Testis (tissue), 3 donors: ENCODE data around the gene ARHGEF39. TPM values are rescaled to one million over a fixed set of nuclear protein-coding genes. Genes with fewer than 3 reads are reported as not detected.

ENCODE experiments used
- DNase-seq: peaks from one replicate; pipeline ENCODE4 v3.0.0-alpha.2; 2019
- H3K27ac ChIP-seq, 2 donors: fragments of 200-600 bp; sonication (generic); one replicate each; pipeline ENCODE4 v1.5.1; 2019
- H3K27me3 ChIP-seq: fragments of 200-600 bp; sonication (generic); one replicate; pipeline ENCODE4 v1.5.1; 2019
- H3K36me3 ChIP-seq: fragments of 200-600 bp; sonication (generic); one replicate; pipeline ENCODE4 v1.5.1; 2017; ENCODE audit warnings: low read depth; ENCODE audit errors: missing control alignments
- H3K4me1 ChIP-seq: fragments of 200-600 bp; sonication (generic); one replicate; pipeline ENCODE4 v1.5.1; 2019
- H3K4me3 ChIP-seq, 2 donors: fragments of 200-600 bp; sonication (generic); one replicate each; pipeline ENCODE4 v1.5.1; 2017 to 2019
- H3K9me3 ChIP-seq: fragments of 200-600 bp; sonication (generic); one replicate; pipeline ENCODE4 v1.5.1; 2017
- POLR2A ChIP-seq: fragments of 450-650 bp; IDR thresholded peaks from one replicate; pipeline ENCODE4 v1.6.1; 2017; ENCODE audit warnings: antibody characterized with exemption, mild to moderate bottlenecking, moderate library complexity
- WGBS, 2 donors: methylation state at CpG; one replicate each; pipeline ENCODE4 v1.1.5; 2018; 5-methylcytosine and 5-hydroxymethylcytosine counted together
- intact Hi-C: fragments of 100-400 bp; cut with DNase I; formaldehyde crosslinking; loops from one replicate; pipeline ENCODE4 v1.15.1; 2023; ENCODE audit warnings: low total_unique reads
- microRNA-seq, 2 donors: library from miRNA; unstranded; fragments of <30 nt; microRNA quantifications; one replicate each; pipeline ENCODE4, GENCODE V29; 2016; ENCODE audit warnings: borderline number of aligned reads in 2 of 2, borderline replicate concordance in 1 of 2
- polyA plus RNA-seq: library from polyadenylated mRNA; stranded (reverse); fragments of 350-450 nt; fragmentation: Illumina TruSeq; extraction: RNeasy Lipid Tissue Mini Kit (QIAGEN cat#74804); gene quantifications from one replicate; pipeline ENCODE4 v1.2.3, GENCODE V29; 2014; ENCODE audit warnings: low read depth, low replicate concordance; ENCODE audit not compliant: insufficient read depth
- small RNA-seq, 2 donors: library from RNA; depleted of rRNA; stranded (forward); fragments of <200 nt; gene quantifications; one replicate each; pipeline ENCODE3, GENCODE V24; 2016
- total RNA-seq, 2 donors: library from RNA; depleted of rRNA; stranded (reverse); fragments of >200 nt; gene quantifications; one replicate each; pipeline ENCODE4 v1.2.3, GENCODE V29; 2016
- TF ChIP-seq, protein P1 (sequence below), 3 experiments: fragments of 450-650 bp in 2 of 3; fragments of 200-600 bp in 1 of 3; sonication (generic) in 1 of 3; IDR thresholded peaks; one replicate each; pipeline ENCODE4 v1.5.1; 2016 to 2019; ENCODE audit warnings: antibody characterized with exemption in 3 of 3, mild to moderate bottlenecking in 2 of 3, moderate library complexity in 1 of 3

Gene ARHGEF39
- total and polyA plus RNA-seq, 3 donors from 2014 or later = 2.2 to 7.0 (median 6.5) TPM

DNA sequence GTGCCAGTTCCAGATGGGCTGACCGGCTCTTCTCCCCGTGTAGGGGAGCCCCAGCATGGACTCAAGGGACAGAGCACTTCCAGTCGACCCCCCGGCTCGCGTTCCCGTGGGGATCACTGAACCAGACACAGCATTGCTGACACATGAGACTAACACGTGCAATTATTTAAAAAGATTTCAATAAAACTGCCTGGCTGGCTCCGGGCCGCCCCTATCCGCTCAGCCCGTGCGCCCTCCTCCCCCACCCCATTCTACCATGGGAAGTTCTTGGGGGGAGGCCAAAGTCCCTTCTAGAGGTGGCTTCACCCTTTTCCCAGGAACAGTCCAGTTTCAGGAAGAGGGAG lies 55.2 kb downstream of the ARHGEF39 start:
- WGBS, 2 donors = 82 to 84% methylated on average over 13 of the region's 13 CpGs
- H3K4me1 ChIP-seq = peaks cover 10% of the 10 kb centered on the region
- TF ChIP-seq, protein P1, sequence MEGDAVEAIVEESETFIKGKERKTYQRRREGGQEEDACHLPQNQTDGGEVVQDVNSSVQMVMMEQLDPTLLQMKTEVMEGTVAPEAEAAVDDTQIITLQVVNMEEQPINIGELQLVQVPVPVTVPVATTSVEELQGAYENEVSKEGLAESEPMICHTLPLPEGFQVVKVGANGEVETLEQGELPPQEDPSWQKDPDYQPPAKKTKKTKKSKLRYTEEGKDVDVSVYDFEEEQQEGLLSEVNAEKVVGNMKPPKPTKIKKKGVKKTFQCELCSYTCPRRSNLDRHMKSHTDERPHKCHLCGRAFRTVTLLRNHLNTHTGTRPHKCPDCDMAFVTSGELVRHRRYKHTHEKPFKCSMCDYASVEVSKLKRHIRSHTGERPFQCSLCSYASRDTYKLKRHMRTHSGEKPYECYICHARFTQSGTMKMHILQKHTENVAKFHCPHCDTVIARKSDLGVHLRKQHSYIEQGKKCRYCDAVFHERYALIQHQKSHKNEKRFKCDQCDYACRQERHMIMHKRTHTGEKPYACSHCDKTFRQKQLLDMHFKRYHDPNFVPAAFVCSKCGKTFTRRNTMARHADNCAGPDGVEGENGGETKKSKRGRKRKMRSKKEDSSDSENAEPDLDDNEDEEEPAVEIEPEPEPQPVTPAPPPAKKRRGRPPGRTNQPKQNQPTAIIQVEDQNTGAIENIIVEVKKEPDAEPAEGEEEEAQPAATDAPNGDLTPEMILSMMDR (IDR thresholded peaks at IDR 0.05) = no peak
- no peak for TF ChIP-seq POLR2A
- H3K27ac ChIP-seq = no peak overlapping the region
- H3K36me3 ChIP-seq = no peaks in the 10 kb centered on the region
- no peak for DNase-seq
- H3K27me3 ChIP-seq = no peaks in the 10 kb centered on the region
- H3K9me3 ChIP-seq = no peaks in the 10 kb centered on the region
- H3K4me3 ChIP-seq = no peak overlapping the region
- intact Hi-C loops = no loop called here

Small RNA genes within 50 kb of the gene (microRNA-seq; reads per million reads assigned to microRNA genes)
- 0 reads per million in 2 donors for gene MIR6852

Small RNA genes within 50 kb of the gene (small RNA-seq; reads per million reads assigned to genes)
- gene RMRP (0 reads per million in 2 donors), gene RN7SL22P (0 reads per million in 2 donors)

Other genes starting within 250 kb of the ARHGEF39 start
- 10 to 100 TPM; 28.7 to 32.3 TPM for gene RUSC2, start 175.1 kb downstream of the ARHGEF39 start, total RNA-seq
- gene RUSC2, start 175.1 kb downstream of the ARHGEF39 start, polyA plus RNA-seq = 78.1 TPM
- gene TESK1, start 59.9 kb downstream of the ARHGEF39 start, total RNA-seq = 100 to 1,000 TPM in 1 of 2 donors, 10 to 100 TPM in 1; 89.6 to 104 TPM
- gene TESK1, start 59.9 kb downstream of the ARHGEF39 start, polyA plus RNA-seq = 92.6 TPM
- under 1 TPM; 0.63 to 0.99 TPM for gene CD72, start 46.8 kb downstream of the ARHGEF39 start, total RNA-seq
- gene CD72, start 46.8 kb downstream of the ARHGEF39 start, polyA plus RNA-seq = 3.2 TPM
- under 1 TPM in 1 of 2 donors, not detected in 1; 0.43 TPM for gene SIT1, start 14.3 kb downstream of the ARHGEF39 start, total RNA-seq
- gene SIT1, start 14.3 kb downstream of the ARHGEF39 start, polyA plus RNA-seq = 1.6 TPM
- gene RMRP, start 7.2 kb downstream of the ARHGEF39 start, total RNA-seq = over 10,000 TPM in 1 of 2 donors, 1,000 to 10,000 TPM in 1; 4,421 to 15,053 TPM
- gene RMRP, start 7.2 kb downstream of the ARHGEF39 start, polyA plus RNA-seq = not detected
- gene CCDC107, start 6.9 kb downstream of the ARHGEF39 start, total RNA-seq = 10 to 100 TPM; 13.4 to 19.0 TPM
- gene CCDC107, start 6.9 kb downstream of the ARHGEF39 start, polyA plus RNA-seq = 17.2 TPM
- gene CA9, start 8.7 kb upstream of the ARHGEF39 start, total RNA-seq = 10 to 100 TPM; 11.0 to 36.8 TPM
- 50.5 TPM for gene CA9, start 8.7 kb upstream of the ARHGEF39 start, polyA plus RNA-seq
- 100 to 1,000 TPM; 182 to 211 TPM for gene TPM2, start 24.7 kb upstream of the ARHGEF39 start, total RNA-seq
- gene TPM2, start 24.7 kb upstream of the ARHGEF39 start, polyA plus RNA-seq = 369 TPM
- gene TLN1, start 67.0 kb upstream of the ARHGEF39 start, total RNA-seq = 100 to 1,000 TPM; 134 to 201 TPM
- gene TLN1, start 67.0 kb upstream of the ARHGEF39 start, polyA plus RNA-seq = 171 TPM
- 10 to 100 TPM; 51.2 to 63.1 TPM for gene CREB3, start 67.5 kb upstream of the ARHGEF39 start, total RNA-seq
- gene CREB3, start 67.5 kb upstream of the ARHGEF39 start, polyA plus RNA-seq = 85.0 TPM
- gene GBA2, start 84.0 kb upstream of the ARHGEF39 start, total RNA-seq = 10 to 100 TPM; 66.5 to 77.1 TPM
- gene GBA2, start 84.0 kb upstream of the ARHGEF39 start, polyA plus RNA-seq = 51.3 TPM
- gene RGP1, start 84.1 kb upstream of the ARHGEF39 start, total RNA-seq = 10 to 100 TPM; 21.1 to 21.4 TPM
- 23.9 TPM for gene RGP1, start 84.1 kb upstream of the ARHGEF39 start, polyA plus RNA-seq
- gene MSMP, start 89.1 kb upstream of the ARHGEF39 start, total RNA-seq = 1 to 10 TPM in 1 of 2 donors, not detected in 1; 1.7 TPM
- gene MSMP, start 89.1 kb upstream of the ARHGEF39 start, polyA plus RNA-seq = 1.9 TPM
- 10 to 100 TPM; 16.1 to 23.4 TPM for gene NPR2, start 126.4 kb upstream of the ARHGEF39 start, total RNA-seq
- gene NPR2, start 126.4 kb upstream of the ARHGEF39 start, polyA plus RNA-seq = 18.5 TPM
- gene SPAG8, start 147.1 kb upstream of the ARHGEF39 start, total RNA-seq = 10 to 100 TPM; 18.9 to 27.0 TPM
- gene SPAG8, start 147.1 kb upstream of the ARHGEF39 start, polyA plus RNA-seq = 81.5 TPM
- gene HINT2, start 149.8 kb upstream of the ARHGEF39 start, total RNA-seq = 10 to 100 TPM; 36.1 to 36.9 TPM
- gene HINT2, start 149.8 kb upstream of the ARHGEF39 start, polyA plus RNA-seq = 55.1 TPM
- 1 to 10 TPM; 4.2 to 7.2 TPM for gene FAM221B, start 163.5 kb upstream of the ARHGEF39 start, total RNA-seq
- 17.1 TPM for gene FAM221B, start 163.5 kb upstream of the ARHGEF39 start, polyA plus RNA-seq
- 10 to 100 TPM; 22.2 to 24.5 TPM for gene TMEM8B, start 164.0 kb upstream of the ARHGEF39 start, total RNA-seq
- gene TMEM8B, start 164.0 kb upstream of the ARHGEF39 start, polyA plus RNA-seq = 24.6 TPM
- not detected for gene OR13J1, start 205.2 kb upstream of the ARHGEF39 start, total RNA-seq
- not detected for gene OR13J1, start 205.2 kb upstream of the ARHGEF39 start, polyA plus RNA-seq
- gene HRCT1, start 241.0 kb upstream of the ARHGEF39 start, total RNA-seq = 1 to 10 TPM; 2.5 to 6.5 TPM
- 7.1 TPM for gene HRCT1, start 241.0 kb upstream of the ARHGEF39 start, polyA plus RNA-seq
- gene SPAAR, start 244.3 kb upstream of the ARHGEF39 start, total RNA-seq = 10 to 100 TPM; 56.9 to 69.8 TPM
- 15.0 TPM for gene SPAAR, start 244.3 kb upstream of the ARHGEF39 start, polyA plus RNA-seq